ENCODE measurements around the gene SLC38A4.

DNA sequence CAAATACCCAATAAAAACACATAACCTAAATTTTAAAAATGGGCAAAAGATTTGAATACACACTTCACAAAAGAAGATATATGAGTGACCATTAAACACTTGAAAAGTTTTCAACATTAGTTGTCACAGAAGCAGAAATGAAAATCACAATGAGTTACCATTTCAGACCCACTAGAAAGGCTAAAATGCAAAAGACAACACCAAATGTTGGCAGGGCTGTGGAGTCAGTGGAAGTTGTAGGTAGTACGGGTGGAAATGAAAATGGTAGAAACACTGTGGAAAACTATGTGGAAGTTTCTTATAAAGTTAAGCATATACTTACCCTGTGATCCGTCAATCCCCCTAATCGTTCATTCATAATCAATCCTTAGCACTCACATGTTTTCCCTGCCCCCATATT, 61.8 kb downstream of the SLC38A4 start:
- TF ChIP-seq, protein P1, sequence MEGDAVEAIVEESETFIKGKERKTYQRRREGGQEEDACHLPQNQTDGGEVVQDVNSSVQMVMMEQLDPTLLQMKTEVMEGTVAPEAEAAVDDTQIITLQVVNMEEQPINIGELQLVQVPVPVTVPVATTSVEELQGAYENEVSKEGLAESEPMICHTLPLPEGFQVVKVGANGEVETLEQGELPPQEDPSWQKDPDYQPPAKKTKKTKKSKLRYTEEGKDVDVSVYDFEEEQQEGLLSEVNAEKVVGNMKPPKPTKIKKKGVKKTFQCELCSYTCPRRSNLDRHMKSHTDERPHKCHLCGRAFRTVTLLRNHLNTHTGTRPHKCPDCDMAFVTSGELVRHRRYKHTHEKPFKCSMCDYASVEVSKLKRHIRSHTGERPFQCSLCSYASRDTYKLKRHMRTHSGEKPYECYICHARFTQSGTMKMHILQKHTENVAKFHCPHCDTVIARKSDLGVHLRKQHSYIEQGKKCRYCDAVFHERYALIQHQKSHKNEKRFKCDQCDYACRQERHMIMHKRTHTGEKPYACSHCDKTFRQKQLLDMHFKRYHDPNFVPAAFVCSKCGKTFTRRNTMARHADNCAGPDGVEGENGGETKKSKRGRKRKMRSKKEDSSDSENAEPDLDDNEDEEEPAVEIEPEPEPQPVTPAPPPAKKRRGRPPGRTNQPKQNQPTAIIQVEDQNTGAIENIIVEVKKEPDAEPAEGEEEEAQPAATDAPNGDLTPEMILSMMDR (IDR thresholded peaks at IDR 0.05) = no peak
- TF ChIP-seq POLR2A (IDR thresholded peaks at IDR 0.05) (no peak), POLR2AphosphoS5 (IDR thresholded peaks at IDR 0.05) (no peak), EP300 (IDR thresholded peaks at IDR 0.05) (no peak)
